CMK (cell line): ENCODE measurements around the gene ASPRV1.
"Not testable (repeated sequence)": the region's sequence is repeated elsewhere in the genome, so short reads cannot be mapped to it uniquely, and the experiment has no call there.

Source experiments
- DNase-seq: peaks from one replicate; pipeline ENCODE4 v3.0.0-alpha.2; 2010; ENCODE audit warnings: low read depth

Gene ASPRV1

DNA sequence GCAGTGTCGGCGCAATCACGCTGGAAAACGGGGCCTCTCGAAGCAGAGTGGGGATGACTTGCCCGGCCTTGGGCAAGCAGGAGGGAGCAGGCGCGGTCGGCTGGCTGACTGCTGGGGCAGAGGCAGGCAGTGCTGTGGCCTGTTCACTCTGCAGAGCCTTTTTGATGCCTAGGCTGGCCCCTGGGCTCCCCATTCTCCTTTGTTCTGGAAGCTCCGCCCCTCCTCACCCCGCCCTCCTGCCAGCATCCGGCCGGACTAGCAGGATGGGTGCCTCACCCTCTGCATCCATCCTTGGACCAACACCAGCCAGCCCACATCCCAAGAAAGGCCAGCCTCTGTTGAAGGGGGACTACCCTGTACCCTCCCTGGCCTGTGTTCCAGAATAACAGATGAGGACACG lies at the start of gene ASPRV1:
TSS of gene ASPRV1 (minus strand) at position 136 of the 400 bp plus-strand sequence. CDS start 195 bp downstream, outside the sequence.
- DNase-seq: no peak

DNA sequence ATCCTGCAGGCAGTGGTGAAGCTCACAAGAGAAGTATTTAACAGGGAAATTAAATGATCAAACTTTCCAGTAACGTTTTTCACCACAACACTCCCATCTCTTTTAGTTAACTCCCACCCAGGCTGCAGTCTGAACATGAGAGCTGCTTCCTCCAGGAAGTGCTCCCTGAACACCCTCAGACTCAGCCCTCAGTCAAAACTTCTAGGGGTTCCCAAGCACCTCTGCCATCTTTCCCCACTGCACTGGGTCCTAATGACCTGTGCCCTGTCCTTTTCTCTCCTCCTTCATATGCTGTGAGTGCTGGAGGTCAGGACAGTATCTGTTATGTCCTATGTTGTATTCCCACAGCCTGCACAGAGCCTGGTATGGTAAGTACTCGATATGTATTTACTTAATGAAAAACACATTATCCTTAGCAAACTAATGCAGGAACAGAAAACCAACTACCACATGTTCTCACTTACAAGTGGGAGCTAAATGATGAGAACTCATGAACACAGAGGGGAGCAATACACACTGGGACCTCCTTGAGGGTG lies 49.2 kb upstream of the ASPRV1 start:
- DNase-seq: no peak

DNA sequence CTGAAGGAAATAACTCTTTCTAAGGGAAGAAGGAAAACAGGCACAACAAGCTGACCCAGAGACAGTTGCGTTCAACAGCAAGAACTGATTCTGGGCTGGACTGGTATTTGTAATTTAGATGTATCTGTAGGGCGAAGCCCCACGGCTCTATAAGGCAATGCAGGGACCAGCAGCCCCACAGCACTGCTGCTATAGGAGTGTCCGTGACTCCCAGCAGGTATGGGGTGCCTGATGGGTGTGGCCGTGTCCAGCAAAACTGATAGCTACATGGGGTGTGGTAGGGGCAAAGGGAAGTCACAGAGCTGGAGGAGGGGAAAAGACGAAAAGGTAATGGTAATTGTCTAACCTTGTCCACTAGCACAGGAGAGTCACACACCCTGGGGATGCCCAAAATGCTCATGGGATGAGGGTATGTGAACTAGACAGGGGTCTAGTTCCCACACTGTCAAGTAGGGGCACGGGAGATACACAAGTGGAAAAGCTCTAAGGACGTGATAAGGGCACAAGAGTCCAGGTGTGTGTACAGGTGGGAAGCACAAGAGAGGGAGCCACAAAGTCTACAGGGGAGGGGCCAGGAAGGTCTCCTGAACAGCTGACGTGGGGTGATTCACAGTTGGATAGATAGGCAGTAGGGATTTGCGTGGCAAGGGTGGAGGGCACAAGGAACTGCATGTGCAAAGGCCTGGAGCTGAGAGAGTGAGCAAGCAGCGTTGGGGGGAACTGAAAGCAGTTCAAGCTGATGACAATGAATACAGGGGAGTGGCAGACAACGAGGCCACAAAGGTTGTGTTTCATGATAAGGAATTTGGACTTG lies 48.5 kb upstream of the ASPRV1 start:
- DNase-seq: peak; percentile 62

DNA sequence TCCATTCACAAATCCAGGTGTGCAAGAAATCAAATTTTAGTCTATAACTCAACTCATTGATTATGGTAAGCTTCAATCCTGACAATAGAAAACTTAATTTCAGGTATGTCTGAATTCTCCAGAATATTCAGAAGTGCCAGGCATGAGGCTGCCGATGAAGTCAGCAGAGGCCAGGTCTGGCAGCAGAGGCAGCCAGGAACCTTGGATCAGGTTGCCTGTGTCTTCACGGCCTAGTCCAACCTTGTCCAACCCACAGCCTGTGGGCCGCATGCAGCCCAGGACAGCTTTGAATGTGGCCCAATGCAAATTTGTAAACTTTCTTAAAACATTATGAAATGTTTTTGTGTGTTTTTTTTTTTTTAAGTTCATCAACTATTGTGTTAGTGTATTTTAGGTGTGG lies 46.9 kb upstream of the ASPRV1 start:
- no peak for DNase-seq

DNA sequence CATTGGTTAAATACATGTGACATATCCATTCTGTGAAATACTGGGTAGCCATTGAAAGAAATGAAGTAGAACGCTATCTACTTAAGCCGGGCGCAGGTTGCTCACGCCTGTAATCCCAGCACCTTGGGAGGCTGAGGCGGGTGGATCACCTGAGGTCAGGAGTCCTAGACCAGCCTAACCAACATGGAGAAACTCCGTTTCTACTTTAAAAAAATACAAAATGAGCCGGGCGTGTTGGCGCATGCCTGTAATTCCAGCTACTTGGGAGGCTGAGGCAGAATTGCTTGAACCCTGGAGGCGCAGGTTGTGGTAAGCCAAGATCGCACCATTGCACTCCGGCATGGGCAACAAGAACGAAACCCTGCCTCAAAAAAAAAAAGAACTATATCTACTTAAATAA lies 45.7 kb upstream of the ASPRV1 start:
- DNase-seq: no peak

DNA sequence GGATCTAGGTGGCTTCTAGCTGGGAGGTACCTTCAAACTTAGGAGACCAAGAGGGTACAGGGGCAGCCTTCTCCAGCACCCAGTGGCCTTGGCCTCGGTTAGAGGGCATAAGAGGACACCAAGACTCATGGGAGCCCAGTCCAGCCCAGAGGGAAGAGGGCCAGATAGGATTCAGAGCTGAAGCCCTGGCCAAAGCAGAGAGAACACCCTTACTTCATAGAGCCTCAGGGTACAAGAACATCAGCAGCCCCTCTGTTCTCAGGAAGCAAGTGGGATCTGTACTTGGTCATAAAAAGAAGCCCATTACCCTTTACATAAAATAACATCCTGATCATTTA lies 45.0 kb upstream of the ASPRV1 start:
- no peak for DNase-seq

DNA sequence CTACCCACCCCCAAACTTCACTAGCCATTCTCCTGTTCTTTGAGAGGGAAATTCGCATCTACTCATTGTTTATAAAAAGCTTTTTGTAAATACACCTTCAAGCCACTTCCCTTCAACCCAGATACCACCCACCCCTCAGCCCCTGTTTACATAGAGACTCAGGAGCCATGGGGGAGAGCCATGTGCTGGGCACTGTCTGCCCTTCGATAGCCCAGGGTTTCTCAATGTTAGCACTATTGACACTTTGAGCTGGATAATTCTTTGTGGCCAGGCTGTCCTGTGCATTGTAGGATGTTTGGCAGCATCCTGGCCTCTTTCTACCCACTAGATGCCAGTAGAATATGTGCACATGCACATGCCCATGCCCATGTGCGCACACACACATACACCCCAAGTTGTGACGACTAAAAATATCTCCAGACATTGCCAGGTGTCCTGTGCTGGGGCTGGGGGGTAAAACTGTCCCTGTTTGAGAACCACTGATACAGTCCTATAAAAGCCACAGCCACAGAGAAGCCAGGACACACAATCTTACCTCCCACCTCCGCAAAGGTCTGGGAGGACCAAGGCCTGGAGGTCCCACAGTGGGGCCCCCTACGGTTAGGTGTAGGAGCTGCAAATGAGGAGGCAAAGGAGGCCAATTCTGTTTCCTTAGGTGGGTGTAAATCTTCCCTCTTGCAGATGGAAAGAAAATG lies 44.5 kb upstream of the ASPRV1 start:
- DNase-seq: no peak

DNA sequence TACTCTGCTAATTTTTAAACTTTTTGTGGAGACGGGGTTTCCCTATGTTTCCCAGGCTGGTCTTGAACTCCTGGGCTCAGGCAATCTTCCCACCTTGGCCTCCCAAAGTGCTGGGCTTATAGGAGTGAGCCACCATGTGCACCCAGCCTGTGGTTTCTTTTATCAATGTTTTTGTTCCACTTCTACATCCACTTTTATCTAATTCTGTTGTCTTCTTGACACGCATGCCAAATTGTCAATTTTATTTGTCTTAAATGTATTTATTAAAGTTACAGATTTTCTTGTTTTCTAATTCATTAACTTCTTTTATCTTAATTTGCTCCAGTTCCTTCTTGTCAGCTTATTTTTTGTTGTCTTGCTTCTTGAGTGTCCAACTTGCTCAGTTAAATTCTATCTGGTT lies 43.8 kb upstream of the ASPRV1 start:
- DNase-seq: no peak

DNA sequence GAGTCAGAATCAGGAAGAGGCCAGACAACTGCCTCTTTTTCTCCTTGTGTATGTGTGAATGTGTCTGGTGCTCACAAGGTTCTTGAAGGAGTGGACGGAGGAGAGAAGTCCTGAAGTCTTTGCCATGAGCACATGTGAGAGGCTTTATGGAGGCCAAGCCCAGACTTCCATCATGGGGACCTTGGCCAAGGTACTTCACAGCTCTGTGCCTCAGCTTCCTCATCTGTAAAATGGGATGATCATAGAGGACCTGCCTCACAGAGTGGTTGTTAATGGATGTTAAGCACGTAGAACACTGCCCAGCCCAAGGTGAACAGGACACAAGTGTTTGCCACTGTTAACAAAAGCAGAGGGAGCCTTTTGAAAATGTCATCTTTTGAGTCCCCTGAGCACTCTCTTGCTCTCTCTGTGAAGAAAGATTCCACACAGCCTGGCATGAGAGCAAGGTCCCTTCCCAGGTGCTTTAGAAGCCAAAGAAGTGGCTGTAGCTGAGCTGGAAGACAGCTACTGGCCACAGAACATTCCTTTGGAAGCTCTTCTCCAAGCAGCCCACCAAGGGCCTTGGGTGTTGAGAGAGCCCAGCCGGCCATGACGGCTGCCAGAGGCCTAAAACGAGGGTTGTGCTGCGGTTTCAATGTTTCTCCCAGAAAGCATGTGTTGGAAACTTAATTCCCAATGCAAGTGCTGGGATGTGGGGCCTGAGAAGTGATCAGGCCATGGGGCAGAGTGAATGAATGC lies 41.8 kb upstream of the ASPRV1 start:
- no peak for DNase-seq

DNA sequence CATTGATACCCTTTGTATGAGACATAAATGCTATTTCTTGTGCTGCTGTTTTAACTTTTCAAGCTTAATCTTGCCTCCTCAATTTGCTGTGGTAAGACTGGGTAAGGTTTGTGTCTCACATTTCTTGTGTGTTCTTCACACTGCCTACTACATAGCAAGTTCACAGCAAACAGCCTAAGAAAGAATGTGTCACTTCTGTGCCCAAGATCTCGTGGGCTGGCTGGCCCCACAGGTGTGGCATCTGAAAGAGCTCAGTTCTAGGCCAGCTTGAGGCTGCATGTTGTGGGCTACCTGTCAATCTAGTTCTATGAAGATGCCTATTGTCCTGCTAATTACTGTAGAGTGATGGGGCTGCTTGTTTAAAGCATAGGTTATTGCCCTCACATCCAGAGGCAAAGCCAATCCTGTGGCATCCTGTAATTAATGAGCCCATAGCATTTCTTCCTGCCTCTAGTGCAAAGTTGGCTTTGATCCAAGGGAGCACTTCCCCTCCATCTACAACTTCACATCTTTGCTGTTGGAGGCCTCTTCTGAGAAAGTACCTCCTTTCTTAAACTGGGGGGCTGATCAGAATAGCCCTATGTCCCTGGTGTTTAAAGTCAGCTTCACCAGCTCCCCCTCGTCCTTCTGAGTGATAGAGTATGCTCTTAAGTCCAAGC lies 40.9 kb upstream of the ASPRV1 start:
- no peak for DNase-seq

DNA sequence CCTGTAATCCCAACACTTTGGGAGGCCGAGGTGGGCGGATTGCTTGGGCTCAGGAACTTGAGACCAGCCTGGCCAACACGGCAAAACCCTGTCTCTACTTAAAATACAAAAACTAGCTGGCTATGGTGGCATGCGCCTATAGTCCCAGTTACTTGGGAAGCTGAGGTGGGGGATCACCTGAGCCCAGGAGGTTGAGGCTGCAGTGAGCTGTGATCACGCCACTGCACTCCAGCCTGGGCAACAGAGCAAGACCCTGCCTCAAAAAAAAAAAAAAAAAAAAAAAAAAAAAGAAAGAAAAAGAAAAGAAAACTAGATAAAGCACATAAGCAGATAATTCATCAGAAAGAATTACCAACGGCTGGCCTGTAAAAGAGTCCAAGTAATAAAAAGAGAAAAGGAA lies 39.1 kb upstream of the ASPRV1 start:
- not testable (repeated sequence) for DNase-seq

DNA sequence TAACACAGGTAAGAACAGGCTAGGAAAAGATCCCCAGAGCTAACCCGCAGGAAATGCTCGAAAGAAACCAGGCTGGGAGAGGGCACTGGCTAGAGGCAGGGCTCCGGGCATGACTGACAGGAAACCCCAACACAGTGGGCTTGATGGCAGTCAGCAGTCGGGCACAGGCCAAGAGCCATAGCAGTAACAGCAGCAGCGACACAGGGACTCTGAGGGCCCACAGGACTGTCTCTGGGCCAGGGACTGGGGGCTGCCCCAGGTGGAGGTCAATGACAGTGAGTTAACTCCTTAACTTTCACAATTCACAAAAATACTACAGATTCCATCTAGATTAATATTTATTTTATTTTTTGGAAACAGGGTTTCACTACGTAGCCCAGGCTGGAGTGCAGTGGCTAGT lies 37.3 kb upstream of the ASPRV1 start:
- no peak for DNase-seq

DNA sequence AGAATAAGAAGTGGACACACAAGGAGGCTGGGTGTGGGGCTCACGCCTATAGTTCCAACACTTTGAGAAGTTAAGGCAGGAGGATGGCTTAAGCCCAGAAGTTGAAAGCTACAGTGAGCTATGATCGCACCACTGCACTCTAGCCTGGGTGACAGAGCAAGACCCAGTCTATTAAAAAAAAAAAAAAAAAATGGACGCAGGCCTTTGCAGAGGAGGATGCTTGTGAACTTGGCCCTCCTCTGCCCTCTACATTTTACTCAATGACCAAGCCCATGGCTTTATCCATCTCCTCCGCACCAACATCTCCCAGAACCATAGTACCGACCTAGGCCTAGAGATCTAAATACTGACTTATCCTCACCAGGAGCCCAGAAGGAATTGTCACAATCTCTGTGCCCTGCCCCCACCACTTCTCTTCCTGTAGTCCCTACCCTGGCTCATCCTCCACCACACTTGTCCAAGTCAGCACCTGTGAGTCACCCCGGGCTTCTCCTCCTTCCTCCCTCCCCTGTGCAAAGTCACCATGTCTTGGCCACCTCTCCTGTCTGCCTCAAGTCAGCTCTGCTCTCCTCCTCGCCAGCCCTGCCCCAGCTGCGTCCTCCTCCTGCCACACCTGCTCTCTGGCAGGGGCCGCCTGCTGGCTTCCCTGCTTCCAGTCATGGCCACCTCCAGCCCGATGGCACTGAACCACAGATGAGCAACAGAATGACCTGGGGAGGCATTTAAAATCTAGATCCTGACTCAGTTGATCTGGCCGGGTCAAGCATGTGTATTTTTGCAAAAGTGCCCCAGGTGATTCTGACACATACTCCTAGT lies 35.8 kb upstream of the ASPRV1 start:
- no peak for DNase-seq

DNA sequence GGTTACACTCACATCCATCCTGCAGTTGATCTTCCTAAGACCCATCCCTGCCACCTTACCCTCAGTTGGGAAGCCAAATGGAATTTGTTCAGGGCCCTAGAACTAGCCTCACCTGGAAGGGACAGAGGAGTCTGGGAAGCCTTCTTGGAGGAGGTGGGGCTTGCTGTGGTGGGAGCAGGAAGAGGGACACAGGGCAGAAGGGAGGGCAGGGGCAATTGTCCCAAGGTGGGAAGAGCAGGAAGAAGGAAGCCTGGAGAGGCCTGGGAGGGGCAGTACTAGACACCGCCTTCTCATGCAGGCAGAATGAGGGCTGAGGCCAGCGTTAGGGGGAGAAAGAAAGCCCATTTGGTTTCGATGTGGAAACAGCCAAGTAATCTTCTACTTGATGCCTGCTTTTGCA lies 34.1 kb upstream of the ASPRV1 start:
- DNase-seq: no peak

DNA sequence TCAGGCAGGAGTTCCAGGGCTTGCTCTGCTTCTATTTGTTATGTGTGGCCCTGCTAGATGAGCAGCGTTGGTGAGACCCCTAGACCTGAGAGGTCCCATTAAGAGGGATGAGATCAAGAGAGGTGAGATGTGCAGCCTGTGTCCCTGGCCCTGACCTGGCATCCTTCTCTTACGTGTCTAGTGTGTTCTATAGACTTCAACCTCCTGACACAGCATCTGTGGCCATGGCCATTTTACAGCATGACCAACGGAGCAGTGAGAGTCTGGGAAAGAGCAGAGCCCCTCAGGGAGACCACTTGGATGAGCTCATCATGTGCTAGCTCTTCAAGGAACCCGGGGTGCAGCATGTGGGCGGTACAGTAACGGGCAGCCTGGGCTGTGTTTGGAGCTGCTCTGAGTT lies 32.7 kb upstream of the ASPRV1 start:
- no peak for DNase-seq

DNA sequence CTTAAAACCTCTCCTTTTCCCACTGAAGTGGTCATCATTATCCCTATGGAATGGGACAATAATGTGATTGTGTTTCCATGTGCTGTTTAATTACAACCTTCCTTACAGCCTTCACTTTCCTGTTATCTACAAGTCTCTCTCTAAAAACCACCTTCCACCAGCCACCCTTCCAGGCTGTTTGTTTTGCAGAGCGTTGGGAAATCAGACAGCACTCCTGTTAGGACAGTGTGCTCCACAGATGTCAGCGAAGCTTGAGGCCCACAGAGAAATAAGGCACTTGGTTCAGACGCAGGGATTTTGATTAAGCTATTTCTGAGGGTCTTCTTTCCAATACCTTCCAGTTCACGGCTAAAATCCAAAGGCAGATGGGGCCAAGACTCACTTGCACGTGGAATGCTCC lies 32.3 kb upstream of the ASPRV1 start:
- DNase-seq: no peak

DNA sequence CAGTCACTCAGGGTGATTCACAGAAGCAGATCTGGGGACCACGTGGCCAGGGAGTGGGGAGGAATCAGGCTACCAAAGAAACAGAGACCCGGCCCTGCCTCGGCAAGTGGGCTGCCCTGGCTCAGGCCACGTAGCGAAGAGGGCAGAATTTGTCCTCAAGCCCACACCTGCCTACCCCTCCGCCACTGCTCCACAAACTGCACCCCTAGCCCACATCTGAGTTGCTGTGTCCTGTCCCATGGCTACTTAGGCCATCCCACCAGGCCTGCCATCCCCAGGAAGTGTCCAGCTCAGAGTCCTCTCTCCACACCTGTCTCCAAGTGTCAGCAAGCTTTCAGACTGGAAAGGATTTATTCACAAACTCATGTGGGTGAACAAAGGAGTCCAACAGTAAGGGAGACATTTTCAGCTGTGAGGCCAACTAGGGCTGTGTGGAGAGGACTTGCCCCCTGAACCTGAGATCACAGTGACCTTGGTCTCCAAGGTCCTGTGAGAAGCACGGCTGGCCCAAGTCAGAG lies 31.7 kb upstream of the ASPRV1 start:
- DNase-seq: no peak

DNA sequence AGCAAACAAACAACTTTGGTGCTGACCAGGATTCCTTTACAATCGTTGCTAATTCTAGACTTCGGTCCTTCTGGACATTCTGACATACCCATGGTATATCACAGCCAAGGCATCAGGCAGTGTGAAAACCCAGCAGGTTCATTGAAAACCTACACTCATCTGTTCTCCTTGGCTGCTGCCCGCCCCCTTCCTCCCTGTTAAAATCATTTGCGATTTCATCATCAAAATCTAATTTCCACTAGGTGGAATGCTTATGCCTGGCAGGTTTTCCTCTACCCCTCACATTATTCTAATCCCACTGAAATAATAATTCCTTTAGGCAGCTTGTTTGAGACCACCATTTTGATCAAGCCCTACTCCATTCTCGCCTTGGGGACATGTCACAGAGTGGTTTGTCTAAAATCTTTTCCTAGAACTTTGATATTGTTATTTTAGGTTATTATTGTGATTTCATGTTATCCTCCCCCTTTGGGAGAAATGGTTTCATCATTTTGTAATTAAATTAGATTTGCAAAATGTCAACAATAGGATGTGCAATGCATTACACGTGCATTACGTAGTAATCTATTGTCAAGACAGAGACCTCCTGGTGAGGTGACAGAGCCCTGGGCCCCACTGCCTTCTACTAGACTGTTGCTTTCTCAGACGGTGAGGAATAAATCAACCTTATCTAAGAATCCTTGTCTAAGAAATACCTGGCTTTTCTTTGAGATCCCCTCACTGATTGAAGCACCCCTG lies 31.0 kb upstream of the ASPRV1 start:
- DNase-seq: no peak

DNA sequence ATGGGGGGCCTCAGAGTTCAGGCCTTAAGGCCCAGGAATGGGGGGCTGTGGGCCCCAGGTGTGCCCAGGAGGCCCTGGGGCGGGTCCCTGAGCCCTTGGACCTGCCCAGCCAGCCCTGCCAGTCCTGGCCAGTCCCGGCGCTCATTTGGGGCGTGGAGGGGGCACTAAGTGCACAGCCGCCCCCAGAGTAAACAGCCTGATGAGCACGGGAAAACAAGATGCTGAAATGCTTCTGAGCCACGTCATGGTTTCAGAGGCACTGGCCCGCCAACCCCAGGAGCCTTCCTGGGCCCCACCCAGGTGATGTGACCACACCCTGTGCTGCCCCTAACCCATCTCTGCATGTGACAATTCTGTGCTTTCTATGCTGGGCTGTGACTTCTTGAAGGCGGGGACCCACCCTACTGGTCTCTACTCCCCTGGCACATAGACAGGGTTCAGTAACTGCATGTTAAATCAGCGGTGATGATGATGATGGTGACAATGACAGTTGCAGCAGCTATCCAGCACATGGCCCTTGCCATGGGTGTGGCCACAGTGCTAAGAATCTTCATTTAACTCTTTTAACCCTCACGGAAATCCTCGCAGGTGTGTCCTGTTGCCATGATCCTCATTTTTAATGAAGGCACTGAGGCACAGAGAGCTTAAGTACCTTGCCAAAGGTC lies 28.1 kb upstream of the ASPRV1 start:
- no peak for DNase-seq

DNA sequence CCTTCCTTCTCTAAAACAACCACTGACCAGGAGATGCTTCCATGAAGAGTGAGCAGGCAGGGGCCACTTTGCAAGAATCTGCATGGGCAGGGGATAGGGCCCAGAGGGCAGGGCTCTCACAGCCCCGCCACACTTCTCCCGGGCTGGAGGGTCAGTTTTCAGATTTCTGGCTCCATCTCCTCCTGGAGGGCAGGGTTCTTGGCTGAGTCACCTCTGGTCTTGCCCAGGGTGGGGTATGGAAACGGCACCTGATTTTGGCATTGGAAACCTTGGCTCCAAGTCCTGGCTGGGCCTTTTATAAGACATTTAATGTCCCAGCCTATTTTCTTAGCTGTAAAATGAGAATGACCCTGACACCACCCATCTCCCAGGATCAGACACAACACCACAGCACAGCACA lies 27.6 kb upstream of the ASPRV1 start:
- DNase-seq: no peak
